NOMO-1 (cell line): ENCODE measurements around the gene GJA3.
A peak's percentile ranks its signal among the peaks of the same experiment; 100 is the strongest.

ENCODE experiments used
- DNase-seq, 2 experiments: peaks; one replicate each; lab custom pipeline; 2025; ENCODE audit not compliant: unreplicated experiment in 2 of 2; lab: John Stamatoyannopoulos, UW

GJA3 gene

GRCh38 chr13:20101467-20102316, 59.2 kb downstream of the GJA3 start:
- DNase-seq, result no peak

GRCh38 chr13:20099319-20099718, 61.5 kb downstream of the GJA3 start:
- DNase-seq, result no peak

- DNase-seq, result no peak
Observed at GRCh38 chr13:20093951-20094350, 66.9 kb downstream of the GJA3 start.

GRCh38 chr13:20090349-20090748, 70.5 kb downstream of the GJA3 start:
- DNase-seq, result peak in 1 of 2 experiments; percentile 32
